ENCODE measurements around the gene P2RY14. TPM values are rescaled to one million over a fixed set of nuclear protein-coding genes. Genes with fewer than 3 reads are reported as not detected.

Gene P2RY14
- total RNA-seq, result 2.3 TPM

- H3K4me3 ChIP-seq (ENCODE audit: low read length), result peak within 1 kb of the TSS; percentile 15
- H3K4me1 ChIP-seq (ENCODE audit: insufficient read depth, low read length), result peaks cover 55% of the 10 kb centered on the region
- no peaks in the 10 kb centered on the region for H3K9me3 ChIP-seq (ENCODE audit: low read depth, low read length)
- H3K27me3 ChIP-seq (ENCODE audit: insufficient read depth, low read length), result no peaks in the 10 kb centered on the region
Measured at GRCh38 chr3:151278230-151278629, at the start of gene P2RY14. P2RY14 (minus strand) TSS chr3:151278542; CDS start chr3:151214316, 64,226 bp downstream.

- H3K4me1 ChIP-seq (ENCODE audit: insufficient read depth, low read length), result peaks cover 50% of the 10 kb centered on the region
Measured at GRCh38 chr3:151327571-151328198, 49.3 kb upstream of the P2RY14 start.

GRCh38 chr3:151322511-151322910 lies 44.2 kb upstream of the P2RY14 start:
- H3K27me3 ChIP-seq (ENCODE audit: insufficient read depth, low read length), result no peaks in the 10 kb centered on the region
- H3K9me3 ChIP-seq (ENCODE audit: low read depth, low read length), result no peaks in the 10 kb centered on the region
- no peak overlapping the region for H3K4me3 ChIP-seq (ENCODE audit: low read length)
- peaks cover 63% of the 10 kb centered on the region for H3K4me1 ChIP-seq (ENCODE audit: insufficient read depth, low read length)

More at GRCh38 chr3:151327571-151328198, 49.3 kb upstream of the P2RY14 start:
- no peaks in the 10 kb centered on the region for H3K9me3 ChIP-seq (ENCODE audit: low read depth, low read length)
- peak overlapping the region; percentile 68 for H3K4me3 ChIP-seq (ENCODE audit: low read length)
- H3K27me3 ChIP-seq (ENCODE audit: insufficient read depth, low read length), result no peaks in the 10 kb centered on the region

- H3K4me1 ChIP-seq (ENCODE audit: insufficient read depth, low read length), result peaks cover 54% of the 10 kb centered on the region
Measured at GRCh38 chr3:151321526-151321925, 43.2 kb upstream of the P2RY14 start.

GRCh38 chr3:151320131-151320530 lies 41.8 kb upstream of the P2RY14 start:
- Histone ChIP-seq H3K4me1 (ENCODE audit: insufficient read depth, low read length) (peaks cover 47% of the 10 kb centered on the region), H3K4me3 (ENCODE audit: low read length) (no peak overlapping the region), H3K9me3 (ENCODE audit: low read depth, low read length) (no peaks in the 10 kb centered on the region), H3K27me3 (ENCODE audit: insufficient read depth, low read length) (no peaks in the 10 kb centered on the region)

More at GRCh38 chr3:151321526-151321925, 43.2 kb upstream of the P2RY14 start:
- no peaks in the 10 kb centered on the region for H3K9me3 ChIP-seq (ENCODE audit: low read depth, low read length)
- H3K4me3 ChIP-seq (ENCODE audit: low read length), result no peak overlapping the region
- H3K27me3 ChIP-seq (ENCODE audit: insufficient read depth, low read length), result no peaks in the 10 kb centered on the region

GRCh38 chr3:151319628-151320027 lies 41.3 kb upstream of the P2RY14 start:
- H3K27me3 ChIP-seq (ENCODE audit: insufficient read depth, low read length), result no peaks in the 10 kb centered on the region
- no peaks in the 10 kb centered on the region for H3K9me3 ChIP-seq (ENCODE audit: low read depth, low read length)
- H3K4me3 ChIP-seq (ENCODE audit: low read length), result no peak overlapping the region
- peaks cover 47% of the 10 kb centered on the region for H3K4me1 ChIP-seq (ENCODE audit: insufficient read depth, low read length)

GRCh38 chr3:151318991-151319390 lies 40.6 kb upstream of the P2RY14 start:
- H3K27me3 ChIP-seq (ENCODE audit: insufficient read depth, low read length), result no peaks in the 10 kb centered on the region
- H3K4me1 ChIP-seq (ENCODE audit: insufficient read depth, low read length), result peaks cover 41% of the 10 kb centered on the region
- H3K4me3 ChIP-seq (ENCODE audit: low read length), result no peak overlapping the region
- H3K9me3 ChIP-seq (ENCODE audit: low read depth, low read length), result no peaks in the 10 kb centered on the region

GRCh38 chr3:151318313-151318712 lies 40.0 kb upstream of the P2RY14 start:
- no peaks in the 10 kb centered on the region for H3K9me3 ChIP-seq (ENCODE audit: low read depth, low read length)
- H3K4me1 ChIP-seq (ENCODE audit: insufficient read depth, low read length), result peaks cover 41% of the 10 kb centered on the region
- no peak overlapping the region for H3K4me3 ChIP-seq (ENCODE audit: low read length)
- no peaks in the 10 kb centered on the region for H3K27me3 ChIP-seq (ENCODE audit: insufficient read depth, low read length)

GRCh38 chr3:151316267-151316991 lies 38.1 kb upstream of the P2RY14 start, which contains the start of gene GPR87:
GPR87 (minus strand) TSS chr3:151316820; CDS start chr3:151300100, 16,720 bp downstream.
- H3K27me3 ChIP-seq (ENCODE audit: insufficient read depth, low read length), result no peaks in the 10 kb centered on the region
- no peak within 1 kb of the TSS for H3K4me3 ChIP-seq (ENCODE audit: low read length)
- peaks cover 31% of the 10 kb centered on the region for H3K4me1 ChIP-seq (ENCODE audit: insufficient read depth, low read length)
- no peaks in the 10 kb centered on the region for H3K9me3 ChIP-seq (ENCODE audit: low read depth, low read length)

GRCh38 chr3:151315846-151316245 lies 37.5 kb upstream of the P2RY14 start:
- no peaks in the 10 kb centered on the region for H3K27me3 ChIP-seq (ENCODE audit: insufficient read depth, low read length)
- no peak overlapping the region for H3K4me3 ChIP-seq (ENCODE audit: low read length)
- H3K9me3 ChIP-seq (ENCODE audit: low read depth, low read length), result no peaks in the 10 kb centered on the region
- peaks cover 26% of the 10 kb centered on the region for H3K4me1 ChIP-seq (ENCODE audit: insufficient read depth, low read length)

GRCh38 chr3:151315136-151315535 lies 36.8 kb upstream of the P2RY14 start:
- Histone ChIP-seq H3K9me3 (ENCODE audit: low read depth, low read length) (no peaks in the 10 kb centered on the region), H3K4me1 (ENCODE audit: insufficient read depth, low read length) (peaks cover 19% of the 10 kb centered on the region), H3K27me3 (ENCODE audit: insufficient read depth, low read length) (no peaks in the 10 kb centered on the region), H3K4me3 (ENCODE audit: low read length) (no peak overlapping the region)

GRCh38 chr3:151314593-151314992 lies 36.3 kb upstream of the P2RY14 start:
- H3K4me1 ChIP-seq (ENCODE audit: insufficient read depth, low read length), result peaks cover 14% of the 10 kb centered on the region
- H3K9me3 ChIP-seq (ENCODE audit: low read depth, low read length), result no peaks in the 10 kb centered on the region
- no peaks in the 10 kb centered on the region for H3K27me3 ChIP-seq (ENCODE audit: insufficient read depth, low read length)
- H3K4me3 ChIP-seq (ENCODE audit: low read length), result no peak overlapping the region

- Histone ChIP-seq H3K4me1 (ENCODE audit: insufficient read depth, low read length) (peaks cover 11% of the 10 kb centered on the region), H3K4me3 (ENCODE audit: low read length) (no peak overlapping the region), H3K9me3 (ENCODE audit: low read depth, low read length) (no peaks in the 10 kb centered on the region), H3K27me3 (ENCODE audit: insufficient read depth, low read length) (no peaks in the 10 kb centered on the region)
Measured at GRCh38 chr3:151314137-151314536, 35.8 kb upstream of the P2RY14 start.

GRCh38 chr3:151312972-151313371 lies 34.6 kb upstream of the P2RY14 start:
- no peak overlapping the region for H3K4me3 ChIP-seq (ENCODE audit: low read length)
- no peaks in the 10 kb centered on the region for H3K9me3 ChIP-seq (ENCODE audit: low read depth, low read length)
- no peaks in the 10 kb centered on the region for H3K4me1 ChIP-seq (ENCODE audit: insufficient read depth, low read length)
- H3K27me3 ChIP-seq (ENCODE audit: insufficient read depth, low read length), result no peaks in the 10 kb centered on the region

- no peaks in the 10 kb centered on the region for H3K9me3 ChIP-seq (ENCODE audit: low read depth, low read length)
- H3K4me1 ChIP-seq (ENCODE audit: insufficient read depth, low read length), result no peaks in the 10 kb centered on the region
- H3K27me3 ChIP-seq (ENCODE audit: insufficient read depth, low read length), result no peaks in the 10 kb centered on the region
- H3K4me3 ChIP-seq (ENCODE audit: low read length), result no peak overlapping the region
Measured at GRCh38 chr3:151309566-151309965, 31.2 kb upstream of the P2RY14 start.
